Liver (tissue), 9 donors: ENCODE results near the gene OR2V1. TPM values are rescaled to one million over a fixed set of nuclear protein-coding genes. Genes with fewer than 3 reads are reported as not detected.

Experiments
- DNase-seq: peaks from one replicate; pipeline ENCODE4 v3.0.0-alpha.2; 2017; ENCODE audit warnings: low spot score
- H3K27ac ChIP-seq, 2 donors: one replicate each; pipeline ENCODE4 v1.7.0; 2013; ENCODE audit warnings: inconsistent platforms in 2 of 2, low read length in 2 of 2, control low read depth in 1 of 2, low read depth in 1 of 2, mild to moderate bottlenecking in 1 of 2
- H3K27me3 ChIP-seq, 4 donors: one replicate each; pipeline versions ENCODE4 v1.6.1 to v1.7.0; 2013; ENCODE audit warnings: low read length in 3 of 4, inconsistent platforms in 1 of 4, mild to moderate bottlenecking in 1 of 4, moderate library complexity in 1 of 4; ENCODE audit not compliant: control insufficient read depth in 4 of 4, insufficient read depth in 4 of 4
- H3K36me3 ChIP-seq, 4 donors: one replicate each; pipeline versions ENCODE4 v1.6.1 to v1.7.0; 2013; ENCODE audit warnings: low read length in 3 of 4, mild to moderate bottlenecking in 3 of 4, low read depth in 1 of 4, moderate library complexity in 1 of 4; ENCODE audit not compliant: control insufficient read depth in 4 of 4, insufficient read depth in 3 of 4
- H3K4me1 ChIP-seq, 4 donors: one replicate each; pipeline versions ENCODE4 v1.6.1 to v1.7.0; 2013; ENCODE audit warnings: low read length in 3 of 4, mild to moderate bottlenecking in 3 of 4, moderate library complexity in 1 of 4; ENCODE audit not compliant: control insufficient read depth in 4 of 4, insufficient read depth in 4 of 4
- H3K4me3 ChIP-seq, 3 donors: one replicate each; pipeline versions ENCODE4 v1.6.1 to v1.7.0; 2013; ENCODE audit warnings: low read length in 3 of 3, control low read depth in 1 of 3, low read depth in 1 of 3, mild to moderate bottlenecking in 1 of 3
- H3K9ac ChIP-seq, 2 donors: one replicate each; pipeline ENCODE4 v1.7.0; 2013; ENCODE audit warnings: low read length in 2 of 2, mild to moderate bottlenecking in 2 of 2, moderate library complexity in 2 of 2, control low read depth in 1 of 2, low read depth in 1 of 2
- H3K9me3 ChIP-seq, 4 donors: one replicate each; pipeline versions ENCODE4 v1.6.1 to v1.7.0; 2013; ENCODE audit warnings: low read length in 3 of 4; ENCODE audit not compliant: control insufficient read depth in 4 of 4
- CTCF ChIP-seq: fragments of 150-350 bp; IDR thresholded peaks from 2 replicates; pipeline ENCODE4 v1.5.1; 2017; ENCODE audit warnings: improper control_type of control experiment, low read depth, low read length; ENCODE audit not compliant: missing input control
- EGR1 ChIP-seq, 2 donors: IDR thresholded peaks; 2 replicates each; pipeline ENCODE4 v1.6.1; 2016 to 2018; ENCODE audit warnings: antibody characterized with exemption in 2 of 2, low read depth in 2 of 2
- FOXA1 ChIP-seq: IDR thresholded peaks from 2 replicates; pipeline ENCODE4 v1.6.1; 2016; ENCODE audit warnings: antibody characterized with exemption
- FOXA2 ChIP-seq: IDR thresholded peaks from 2 replicates; pipeline ENCODE4 v1.6.1; 2016; ENCODE audit warnings: antibody characterized with exemption
- GABPA ChIP-seq, 2 donors: IDR thresholded peaks in 1 of 2; conservative IDR thresholded peaks in 1 of 2; 2 replicates each; pipeline ENCODE4 v1.6.1; 2016; ENCODE audit warnings: antibody characterized with exemption in 2 of 2, mild to moderate bottlenecking in 1 of 2, moderate library complexity in 1 of 2
- HNF4A ChIP-seq, 2 donors: conservative IDR thresholded peaks; 2 replicates each; pipeline ENCODE4 v1.6.1; 2016; ENCODE audit warnings: antibody characterized with exemption in 2 of 2, mild to moderate bottlenecking in 2 of 2
- HNF4G ChIP-seq: IDR thresholded peaks from 2 replicates; pipeline ENCODE4 v1.6.1; 2016; ENCODE audit warnings: antibody characterized with exemption
- JUND ChIP-seq, 2 donors: IDR thresholded peaks; 2 replicates each; pipeline ENCODE4 v1.6.1; 2016; ENCODE audit warnings: antibody characterized with exemption in 2 of 2
- MAX ChIP-seq: IDR thresholded peaks from 2 replicates; pipeline ENCODE4 v1.6.1; 2016; ENCODE audit warnings: antibody characterized with exemption
- NR2F2 ChIP-seq: IDR thresholded peaks from 2 replicates; pipeline ENCODE4 v1.6.1; 2016; ENCODE audit warnings: antibody characterized with exemption
- RAD21 ChIP-seq, 2 donors: IDR thresholded peaks; 2 replicates each; pipeline ENCODE4 v1.6.1; 2016; ENCODE audit warnings: antibody characterized with exemption in 2 of 2, mild to moderate bottlenecking in 2 of 2
- REST ChIP-seq: IDR thresholded peaks from 2 replicates; pipeline ENCODE4 v1.6.1; 2016; ENCODE audit warnings: antibody characterized with exemption, mild to moderate bottlenecking
- RXRA ChIP-seq, 2 donors: IDR thresholded peaks; 2 replicates each; pipeline ENCODE4 v1.6.1; 2017 to 2018; ENCODE audit warnings: antibody characterized with exemption in 2 of 2, mild to moderate bottlenecking in 1 of 2
- SP1 ChIP-seq: IDR thresholded peaks from 2 replicates; pipeline ENCODE4 v1.6.1; 2018; ENCODE audit warnings: antibody characterized with exemption, mild to moderate bottlenecking
- TAF1 ChIP-seq: conservative IDR thresholded peaks from 2 replicates; pipeline ENCODE4 v1.6.1; 2016; ENCODE audit warnings: antibody characterized with exemption, mild to moderate bottlenecking
- YY1 ChIP-seq: IDR thresholded peaks from 2 replicates; pipeline ENCODE4 v1.6.1; 2016; ENCODE audit warnings: antibody characterized with exemption, mild to moderate bottlenecking
- ZBTB33 ChIP-seq: IDR thresholded peaks from 2 replicates; pipeline ENCODE4 v1.6.1; 2016; ENCODE audit warnings: antibody characterized with exemption
- WGBS: extraction: QIAGEN DNeasy Blood & Tissue Kit; methylation state at CpG from one replicate; pipeline ENCODE4 v1.1.7; 2013; 5-methylcytosine and 5-hydroxymethylcytosine counted together
- polyA plus RNA-seq, 2 donors: library from polyadenylated mRNA; stranded (reverse) in 1 of 2; unstranded in 1 of 2; fragments of 200-250 nt in 1 of 2; fragments of >200 nt in 1 of 2; fragmentation: Nextera tagmentation in 1 of 2; extraction: Ambion mirVana in 1 of 2; gene quantifications; one replicate each; pipeline versions ENCODE4 v1.2.1 to v1.2.3, GENCODE V29; 2013 to 2015
- total RNA-seq, 2 donors: library from RNA; depleted of rRNA; stranded (reverse); fragments of >200 nt; gene quantifications; one replicate each; pipeline ENCODE4 v1.2.3, GENCODE V29; 2014
- TF ChIP-seq, protein P1 (sequence below): IDR thresholded peaks from 2 replicates; pipeline ENCODE4 v1.6.1; 2016; ENCODE audit warnings: antibody characterized with exemption
- donor health status: healthy.
- donor health status: healthy.
- donor health status: healthy.
- donor health status: healthy.
- donor health status: healthy.

The OR2V1 gene
- total and polyA plus RNA-seq, 4 donors, result not detected

GRCh38 chr5:181173027-181173419 is 42.1 kb upstream of the OR2V1 start:
- Histone ChIP-seq H3K9me3 (peaks cover 0 to 1% (median 0%) of the 10 kb centered on the region in 4 donors), H3K36me3 (no peaks in the 10 kb centered on the region), H3K27ac (no peak overlapping the region), H3K4me1 (peaks cover 0 to 3% (median 0%) of the 10 kb centered on the region in 4 donors), H3K27me3 (peaks cover 4 to 19% (median 11%) of the 10 kb centered on the region in 4 donors), H3K9ac (no peak overlapping the region), H3K4me3 (no peak overlapping the region)
- no peak for DNase-seq
- 16% methylated on average over 11 of the region's 11 CpGs for WGBS
- TF ChIP-seq FOXA1 (no peak), CTCF (no peak), TAF1 (no peak), RAD21 (IDR thresholded peaks at IDR 0.05) (no peak), RXRA (IDR thresholded peaks at IDR 0.05) (no peak), YY1 (no peak), GABPA (IDR thresholded peaks at IDR 0.05 in 1 of 2, conservative IDR thresholded peaks at IDR 0.05 in 1 of 2) (no peak), JUND (IDR thresholded peaks at IDR 0.05) (no peak), REST (no peak), ZBTB33 (no peak), NR2F2 (no peak), FOXA2 (no peak), MAX (no peak), HNF4A (conservative IDR thresholded peaks at IDR 0.05) (no peak), HNF4G (no peak), EGR1 (IDR thresholded peaks at IDR 0.05; ENCODE audit: low read depth in 2 of 2) (no peak), SP1 (no peak)
- TF ChIP-seq, protein P1, sequence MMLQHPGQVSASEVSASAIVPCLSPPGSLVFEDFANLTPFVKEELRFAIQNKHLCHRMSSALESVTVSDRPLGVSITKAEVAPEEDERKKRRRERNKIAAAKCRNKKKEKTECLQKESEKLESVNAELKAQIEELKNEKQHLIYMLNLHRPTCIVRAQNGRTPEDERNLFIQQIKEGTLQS, result no peak
